Ovary (tissue), 9 donors: ENCODE results near the gene LPCAT2. TPM values are rescaled to one million over a fixed set of nuclear protein-coding genes. Genes with fewer than 3 reads are reported as not detected.

Experiments used
- DNase-seq, 5 donors: peaks; one replicate each; pipeline ENCODE4 v3.0.0-alpha.2; 2019 to 2020
- H3K27ac ChIP-seq, 2 donors: fragments of 200-600 bp; one replicate each; pipeline versions ENCODE4 v1.5.1 to v1.8.0; 2019 to 2022
- H3K27me3 ChIP-seq: fragments of 200-600 bp; one replicate; pipeline ENCODE4 v1.8.0; 2022
- H3K36me3 ChIP-seq: fragments of 200-600 bp; sonication (generic); one replicate; pipeline ENCODE4 v1.5.1; 2019
- H3K4me1 ChIP-seq: one replicate; pipeline ENCODE4 v1.8.1; 2013; ENCODE audit warnings: mild to moderate bottlenecking, moderate library complexity; ENCODE audit not compliant: insufficient read depth
- H3K4me3 ChIP-seq: fragments of 200-600 bp; sonication (generic); one replicate; pipeline ENCODE4 v1.5.1; 2017
- H3K9me3 ChIP-seq, 2 donors: fragments of 200-600 bp in 1 of 2; sonication (generic) in 1 of 2; one replicate each; pipeline versions ENCODE4 v1.5.1 to v1.8.1; 2013 to 2019; ENCODE audit warnings: mild to moderate bottlenecking in 1 of 2, moderate library complexity in 1 of 2
- CTCF ChIP-seq, 3 donors: fragments of 450-650 bp in 2 of 3; fragments of 200-600 bp in 1 of 3; IDR thresholded peaks; one replicate each; pipeline versions ENCODE4 v1.5.1 to v1.8.0; 2016 to 2022; ENCODE audit warnings: antibody characterized with exemption in 3 of 3, mild to moderate bottlenecking in 1 of 3
- EP300 ChIP-seq: sonication (generic); formaldehyde crosslinking; IDR thresholded peaks from one replicate; pipeline ENCODE4 v1.6.1; 2017; ENCODE audit warnings: antibody characterized with exemption
- POLR2A ChIP-seq: fragments of 450-650 bp; IDR thresholded peaks from one replicate; pipeline ENCODE4 v1.6.1; 2017; ENCODE audit warnings: antibody characterized with exemption, mild to moderate bottlenecking, moderate library complexity
- WGBS, 3 donors: extraction: QIAGEN DNeasy Blood & Tissue Kit in 1 of 3; methylation state at CpG; one replicate each; pipeline versions ENCODE4 v1.1.5 to v1.1.7; 2013 to 2017; 5-methylcytosine and 5-hydroxymethylcytosine counted together
- intact Hi-C, 4 donors: fragments of 100-400 bp; cut with DNase I; formaldehyde crosslinking; loops; one replicate each; pipeline versions ENCODE4 v1.11.0 to v1.15.1; 2022 to 2023
- polyA plus RNA-seq, 2 donors: library from polyadenylated mRNA; stranded (reverse); fragments of 200-250 nt in 1 of 2; fragments of 350-450 nt in 1 of 2; fragmentation: Illumina TruSeq in 1 of 2; extraction: RNeasy Lipid Tissue Mini Kit (QIAGEN cat#74804) in 1 of 2; gene quantifications; one replicate each; pipeline ENCODE4 v1.2.3, GENCODE V29; 2013 to 2014
- total RNA-seq, 7 donors: library from RNA; depleted of rRNA in 2 of 7; stranded (reverse); fragments of >200 nt in 2 of 7; fragmentation: NEBNext Ultra II Directional in 3 of 7; extraction: Animal tissue kit (Norgen Biotek cat#: 25700) in 3 of 7; gene quantifications; one replicate each; pipeline versions ENCODE4 v1.1.0 to v1.2.4, GENCODE V29; 2016 to 2023
- donor health status: DM: no; HTN: no; CAD: no; lungs with moderate emphysema.
- donor health status: DM: no; HTN: no; CAD: no.
- donor health status: Bipolar disorder and iron deficiency.
- donor health status: DM: yes; HTN: yes; CAD: no.
- donor health status: DM: no; HTN: no; CAD: no.
- donor health status: DM: yes; HTN: yes; CAD: no.

The LPCAT2 gene
- total and polyA plus RNA-seq, 9 donors = 12.2 to 39.7 (median 22.3) TPM

DNA sequence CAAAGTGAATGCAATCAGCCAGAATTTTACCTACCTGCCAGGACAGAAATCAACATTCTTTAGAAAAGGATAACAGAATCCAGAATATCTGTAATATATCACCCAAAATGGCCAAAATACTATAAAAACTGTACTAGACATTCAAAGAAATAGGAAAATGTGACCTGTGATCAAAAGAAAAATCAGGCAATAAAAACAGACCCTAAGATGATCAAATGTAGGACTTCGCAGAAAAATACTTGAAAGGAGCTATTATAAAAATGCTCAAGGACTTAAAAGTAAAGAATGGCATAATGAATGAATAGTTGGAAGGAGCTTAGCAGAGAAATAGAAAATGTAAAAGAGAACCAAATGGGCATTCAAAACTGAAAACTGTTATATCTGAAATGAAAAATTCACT, 4.1 kb downstream of the LPCAT2 start:
- no peak overlapping the region for H3K27ac ChIP-seq
- H3K36me3 ChIP-seq = no peaks in the 10 kb centered on the region
- intact Hi-C loops = no loop called here
- H3K4me3 ChIP-seq = no peak overlapping the region
- H3K9me3 ChIP-seq = no peaks in the 10 kb centered on the region
- WGBS, 3 donors = 95 to 99% (median 98%) methylated on average over 1 of the region's 1 CpG
- H3K4me1 ChIP-seq = peaks cover 1% of the 10 kb centered on the region
- TF ChIP-seq EP300 (no peak), POLR2A (no peak), CTCF (IDR thresholded peaks at IDR 0.05) (no peak)
- no peak for DNase-seq
- H3K27me3 ChIP-seq = no peaks in the 10 kb centered on the region

GRCh38 chr16:55513616-55514015, 4.7 kb downstream of the LPCAT2 start:
- intact Hi-C loops = no loop called here
- WGBS, 3 donors = 95 to 97% (median 96%) methylated on average over 5 of the region's 5 CpGs
- no peak for TF ChIP-seq CTCF (IDR thresholded peaks at IDR 0.05)
- no peak for TF ChIP-seq EP300
- no peak for TF ChIP-seq POLR2A
- H3K4me1 ChIP-seq = peaks cover 1% of the 10 kb centered on the region
- no peak for DNase-seq
- no peak overlapping the region for H3K4me3 ChIP-seq
- H3K27me3 ChIP-seq = no peaks in the 10 kb centered on the region
- no peak overlapping the region for H3K27ac ChIP-seq
- no peaks in the 10 kb centered on the region for H3K36me3 ChIP-seq
- H3K9me3 ChIP-seq = no peaks in the 10 kb centered on the region

DNA sequence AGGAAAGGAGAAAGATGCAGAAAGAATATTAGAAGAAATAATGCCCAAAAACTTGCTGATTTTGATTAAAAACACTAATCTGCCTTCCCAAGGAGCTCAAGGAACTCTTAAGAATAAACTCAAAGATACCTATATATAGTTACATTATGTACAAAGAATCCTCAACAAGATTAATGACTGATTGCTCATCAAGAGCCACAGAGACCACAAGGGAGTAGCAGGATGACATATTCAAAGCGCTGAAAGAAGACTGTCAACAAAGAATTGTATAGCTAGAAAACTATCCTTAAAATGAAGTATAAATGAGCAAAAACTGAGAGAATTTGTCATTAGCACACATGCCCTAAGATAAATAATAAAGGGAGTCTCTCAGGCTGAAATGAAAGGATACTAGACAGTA, 6.2 kb downstream of the LPCAT2 start:
- H3K36me3 ChIP-seq = no peaks in the 10 kb centered on the region
- no peak overlapping the region for H3K27ac ChIP-seq
- H3K27me3 ChIP-seq = no peaks in the 10 kb centered on the region
- WGBS, 3 donors = 95 to 100% (median 99%) methylated on average over 1 of the region's 1 CpG
- intact Hi-C loops = no loop called here
- no peak for DNase-seq
- H3K4me3 ChIP-seq = no peak overlapping the region
- TF ChIP-seq EP300 (no peak), CTCF (IDR thresholded peaks at IDR 0.05) (no peak)
- no peaks in the 10 kb centered on the region for H3K9me3 ChIP-seq
- H3K4me1 ChIP-seq = no peaks in the 10 kb centered on the region

GRCh38 chr16:55521792-55522191, 12.9 kb downstream of the LPCAT2 start:
- WGBS, 3 donors = 1 to 96% (median 43%) methylated on average over 1 of the region's 1 CpG
- Histone ChIP-seq H3K36me3 (no peaks in the 10 kb centered on the region), H3K4me3 (no peak overlapping the region), H3K27ac (no peak overlapping the region), H3K4me1 (no peaks in the 10 kb centered on the region), H3K27me3 (no peaks in the 10 kb centered on the region), H3K9me3 (no peaks in the 10 kb centered on the region)
- TF ChIP-seq EP300 (no peak), POLR2A (no peak), CTCF (IDR thresholded peaks at IDR 0.05) (no peak)
- intact Hi-C loops = no loop called here
- DNase-seq = no peak

- WGBS, 3 donors = 3 to 12% (median 5%) methylated on average over 2 of the region's 2 CpGs
- TF ChIP-seq POLR2A = no peak
- Histone ChIP-seq H3K4me3 (no peak overlapping the region), H3K36me3 (no peaks in the 10 kb centered on the region), H3K4me1 (no peaks in the 10 kb centered on the region), H3K9me3 (no peaks in the 10 kb centered on the region), H3K27ac (no peak overlapping the region), H3K27me3 (no peaks in the 10 kb centered on the region)
- no peak for DNase-seq
- intact Hi-C loops = no loop called here
Measured at GRCh38 chr16:55526441-55526840, 17.6 kb downstream of the LPCAT2 start.
